HepG2 (cell line): ENCODE measurements around the gene HNRNPF. TPM values are rescaled to one million over a fixed set of nuclear protein-coding genes. Genes with fewer than 3 reads are reported as not detected.

Experiments
- ELF3 ChIP-seq: IDR thresholded peaks from 2 replicates; pipeline ENCODE4 v1.6.1; 2016; ENCODE audit warnings: missing genetic modification reagents, missing compliant biosample characterization
- ETV5 ChIP-seq: IDR thresholded peaks from 2 replicates; pipeline ENCODE4 v1.6.1; 2018; ENCODE audit warnings: missing biosample characterization, missing genetic modification reagents, inconsistent platforms, borderline replicate concordance
- ISL2 ChIP-seq: sonication (generic); formaldehyde crosslinking; IDR thresholded peaks from 2 replicates; pipeline ENCODE4 v1.5.0; 2020; ENCODE audit warnings: missing genetic modification reagents
- JARID2 ChIP-seq: sonication (generic); formaldehyde crosslinking; IDR thresholded peaks from 2 replicates; pipeline ENCODE4 v1.8.1; 2023; ENCODE audit warnings: missing genetic modification reagents, inconsistent platforms; ENCODE audit not compliant: insufficient replicate concordance
- KLF6 ChIP-seq: IDR thresholded peaks from 2 replicates; pipeline ENCODE4 v1.8.0; 2016; ENCODE audit warnings: missing biosample characterization, missing genetic modification reagents
- MTA1 ChIP-seq: sonication (generic); formaldehyde crosslinking; IDR thresholded peaks from 2 replicates; pipeline ENCODE4 v1.4.0; 2020; ENCODE audit warnings: missing genetic modification reagents, mild to moderate bottlenecking, borderline replicate concordance
- NBN ChIP-seq: fragments of 450-650 bp; conservative IDR thresholded peaks from 2 replicates; pipeline ENCODE4 v1.6.1; 2017
- REPIN1 ChIP-seq: sonication (generic); formaldehyde crosslinking; IDR thresholded peaks from 2 replicates; pipeline ENCODE4 v1.8.0; 2022; ENCODE audit warnings: missing genetic modification reagents, low read depth, mild to moderate bottlenecking, borderline replicate concordance
- SMAD9 ChIP-seq: sonication (generic); formaldehyde crosslinking; IDR thresholded peaks from 2 replicates; pipeline ENCODE4 v1.5.1; 2020; ENCODE audit warnings: mild to moderate bottlenecking, missing genetic modification reagents
- SRY ChIP-seq: sonication (generic); formaldehyde crosslinking; IDR thresholded peaks from 2 replicates; pipeline ENCODE4 v1.8.0; 2022; ENCODE audit warnings: mild to moderate bottlenecking, missing genetic modification reagents
- SUZ12 ChIP-seq: fragments of 150-350 bp; IDR thresholded peaks from 2 replicates; pipeline ENCODE4 v1.6.1; 2014; ENCODE audit warnings: low read depth, low read length
- ZBTB7B ChIP-seq: sonication (generic); formaldehyde crosslinking; IDR thresholded peaks from 2 replicates; pipeline ENCODE4 v1.4.0; 2020; ENCODE audit warnings: missing genetic modification reagents
- ZEB1 ChIP-seq: IDR thresholded peaks from 2 replicates; pipeline ENCODE4 v1.6.1; 2012; ENCODE audit warnings: mild to moderate bottlenecking, low read depth, inconsistent platforms; ENCODE audit not compliant: insufficient replicate concordance
- ZFP37 ChIP-seq: sonication (generic); formaldehyde crosslinking; IDR thresholded peaks from 2 replicates; pipeline ENCODE4 v1.4.0; 2020; ENCODE audit warnings: missing genetic modification reagents, borderline replicate concordance
- ZNF230 ChIP-seq: sonication (generic); formaldehyde crosslinking; IDR thresholded peaks from 2 replicates; pipeline ENCODE4 v1.4.0; 2020; ENCODE audit warnings: mild to moderate bottlenecking, missing genetic modification reagents
- ZNF33A ChIP-seq: sonication (generic); formaldehyde crosslinking; IDR thresholded peaks from 2 replicates; pipeline ENCODE4 v1.5.1; 2020; ENCODE audit warnings: missing genetic modification reagents, mild to moderate bottlenecking, moderate library complexity, borderline replicate concordance
- ZNF501 ChIP-seq: sonication (generic); formaldehyde crosslinking; IDR thresholded peaks from 2 replicates; pipeline ENCODE4 v1.5.1; 2020; ENCODE audit warnings: mild to moderate bottlenecking, moderate library complexity, missing genetic modification reagents
- ZNF547 ChIP-seq: sonication (generic); formaldehyde crosslinking; IDR thresholded peaks from 2 replicates; pipeline ENCODE4 v1.5.1; 2020; ENCODE audit warnings: mild to moderate bottlenecking, missing genetic modification reagents
- ZNF564 ChIP-seq: sonication (generic); formaldehyde crosslinking; IDR thresholded peaks from 2 replicates; pipeline ENCODE4 v1.8.1; 2023; ENCODE audit warnings: mild to moderate bottlenecking, missing genetic modification reagents
- ZNF768 ChIP-seq: sonication (generic); formaldehyde crosslinking; IDR thresholded peaks from 2 replicates; pipeline ENCODE4 v1.4.0; 2020; ENCODE audit warnings: missing genetic modification reagents
- polyA plus RNA-seq, 8 experiments: library from polyadenylated mRNA; depleted of rRNA in 3 of 8; stranded (reverse) in 7 of 8; unstranded in 1 of 8; fragments of >200 nt; fragmentation: Illumina TruSeq in 4 of 8; extraction: Trizol in 4 of 8; gene quantifications; 2 replicates each; pipeline versions ENCODE4 v1.2.1 to v1.2.3, GENCODE V29; 2011 to 2016; ENCODE audit warnings: low read depth in 4 of 8, missing spikeins in 1 of 8, mixed read lengths in 1 of 8; ENCODE audit not compliant: insufficient read depth in 1 of 8
- total RNA-seq, 5 experiments: library from RNA; depleted of rRNA; stranded (reverse); fragments of >200 nt; fragmentation: Illumina TruSeq; extraction: Trizol; gene quantifications; 2 replicates each; pipeline ENCODE4 v1.2.3, GENCODE V29; 2016; ENCODE audit warnings: low read depth in 1 of 5
- TF ChIP-seq, protein P1 (sequence below): sonication (generic); formaldehyde crosslinking; IDR thresholded peaks from 2 replicates; pipeline ENCODE4 v1.9.0; 2022; ENCODE audit warnings: missing genetic modification reagents, mild to moderate bottlenecking, borderline replicate concordance
- TF ChIP-seq, protein P2 (sequence below): sonication (generic); formaldehyde crosslinking; IDR thresholded peaks from 2 replicates; pipeline ENCODE4 v1.5.0; 2020; ENCODE audit warnings: mild to moderate bottlenecking, missing genetic modification reagents
- TF ChIP-seq, protein P3 (sequence below): sonication (generic); formaldehyde crosslinking; IDR thresholded peaks from 2 replicates; pipeline ENCODE4 v1.5.0; 2020; ENCODE audit warnings: mild to moderate bottlenecking, missing genetic modification reagents, moderate library complexity
- TF ChIP-seq, protein P4 (sequence below): sonication (generic); formaldehyde crosslinking; IDR thresholded peaks from 2 replicates; pipeline ENCODE4 v1.5.1; 2020; ENCODE audit warnings: missing genetic modification reagents, mild to moderate bottlenecking, borderline replicate concordance

Gene HNRNPF
- total and polyA plus RNA-seq, 2 of the 13 experiments (the other 11 are each of a cell fraction or from before 2014, with no cell fraction given), result 166 to 308 TPM

DNA sequence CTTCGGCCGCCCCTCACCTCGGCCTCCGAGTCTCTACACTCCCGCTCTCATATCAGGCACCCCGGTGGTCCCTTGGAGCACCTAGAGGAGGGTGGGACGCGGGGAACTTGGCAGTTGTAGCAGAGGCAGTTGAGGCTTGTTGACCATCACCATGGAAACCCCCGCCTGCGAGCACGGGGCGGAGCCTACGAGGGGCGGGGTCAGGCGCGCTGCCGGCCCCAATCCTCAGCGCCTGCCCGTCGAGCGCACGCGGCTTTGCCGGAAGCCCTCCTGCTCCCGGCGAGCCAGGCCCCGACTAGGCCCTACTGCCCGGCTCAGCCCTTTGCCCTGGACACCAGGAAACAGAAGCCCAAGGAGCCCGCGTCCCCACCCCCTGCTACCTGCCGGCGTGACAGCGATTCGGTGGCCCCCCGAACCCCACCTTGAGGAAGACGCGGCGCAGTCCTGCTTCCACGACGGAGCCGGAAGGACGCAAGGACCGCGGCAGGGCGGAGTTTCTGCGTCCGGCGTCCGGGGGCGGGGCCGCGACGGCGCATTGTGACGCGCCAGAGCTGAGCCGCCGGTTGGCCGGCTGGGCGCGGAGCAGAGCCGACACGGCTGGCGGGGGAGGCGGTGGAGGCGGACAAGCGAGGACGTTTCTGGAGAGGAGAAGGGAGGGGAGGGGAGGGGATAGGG lies at the start of gene HNRNPF (continued):
- TF ChIP-seq, protein P1, sequence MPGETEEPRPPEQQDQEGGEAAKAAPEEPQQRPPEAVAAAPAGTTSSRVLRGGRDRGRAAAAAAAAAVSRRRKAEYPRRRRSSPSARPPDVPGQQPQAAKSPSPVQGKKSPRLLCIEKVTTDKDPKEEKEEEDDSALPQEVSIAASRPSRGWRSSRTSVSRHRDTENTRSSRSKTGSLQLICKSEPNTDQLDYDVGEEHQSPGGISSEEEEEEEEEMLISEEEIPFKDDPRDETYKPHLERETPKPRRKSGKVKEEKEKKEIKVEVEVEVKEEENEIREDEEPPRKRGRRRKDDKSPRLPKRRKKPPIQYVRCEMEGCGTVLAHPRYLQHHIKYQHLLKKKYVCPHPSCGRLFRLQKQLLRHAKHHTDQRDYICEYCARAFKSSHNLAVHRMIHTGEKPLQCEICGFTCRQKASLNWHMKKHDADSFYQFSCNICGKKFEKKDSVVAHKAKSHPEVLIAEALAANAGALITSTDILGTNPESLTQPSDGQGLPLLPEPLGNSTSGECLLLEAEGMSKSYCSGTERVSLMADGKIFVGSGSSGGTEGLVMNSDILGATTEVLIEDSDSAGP (CRISPR knock-in tag), result peak; percentile 62; the same call in 1 of the 2 replicates
- TF ChIP-seq NBN, result no peak
- peak; percentile 85 for TF ChIP-seq ELF3 (CRISPR knock-in tag)
- peak; percentile 80 for TF ChIP-seq KLF6 (CRISPR knock-in tag)
- TF ChIP-seq ZNF33A, result 0 out of 2 replicates have a peak, but pooled peaks have one; percentile 59
- peak; percentile 71 for TF ChIP-seq ZNF230 (CRISPR knock-in tag)
- TF ChIP-seq, protein P2, sequence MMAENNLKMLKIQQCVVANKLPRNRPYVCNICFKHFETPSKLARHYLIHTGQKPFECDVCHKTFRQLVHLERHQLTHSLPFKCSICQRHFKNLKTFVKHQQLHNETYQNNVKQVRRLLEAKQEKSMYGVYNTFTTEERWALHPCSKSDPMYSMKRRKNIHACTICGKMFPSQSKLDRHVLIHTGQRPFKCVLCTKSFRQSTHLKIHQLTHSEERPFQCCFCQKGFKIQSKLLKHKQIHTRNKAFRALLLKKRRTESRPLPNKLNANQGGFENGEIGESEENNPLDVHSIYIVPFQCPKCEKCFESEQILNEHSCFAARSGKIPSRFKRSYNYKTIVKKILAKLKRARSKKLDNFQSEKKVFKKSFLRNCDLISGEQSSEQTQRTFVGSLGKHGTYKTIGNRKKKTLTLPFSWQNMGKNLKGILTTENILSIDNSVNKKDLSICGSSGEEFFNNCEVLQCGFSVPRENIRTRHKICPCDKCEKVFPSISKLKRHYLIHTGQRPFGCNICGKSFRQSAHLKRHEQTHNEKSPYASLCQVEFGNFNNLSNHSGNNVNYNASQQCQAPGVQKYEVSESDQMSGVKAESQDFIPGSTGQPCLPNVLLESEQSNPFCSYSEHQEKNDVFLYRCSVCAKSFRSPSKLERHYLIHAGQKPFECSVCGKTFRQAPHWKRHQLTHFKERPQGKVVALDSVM, result no peak; the same call in 1 of the 2 replicates
- TF ChIP-seq ZBTB7B (CRISPR knock-in tag), result no peak; the same call in 1 of the 2 replicates
- TF ChIP-seq ZNF564 (CRISPR knock-in tag), result no peak; the same call in 1 of the 2 replicates
- TF ChIP-seq SRY, result peak; percentile 87
- TF ChIP-seq ISL2 (CRISPR knock-in tag), result peak; percentile 72
- TF ChIP-seq REPIN1, result peak; percentile 71; the same call in 1 of the 2 replicates
- no peak; the same call in 1 of the 2 replicates for TF ChIP-seq MTA1 (CRISPR knock-in tag)
- peak; percentile 74 for TF ChIP-seq ZEB1
- no peak for TF ChIP-seq SMAD9 (CRISPR knock-in tag)
- peak; percentile 49 for TF ChIP-seq JARID2 (CRISPR knock-in tag)
- TF ChIP-seq ZFP37 (CRISPR knock-in tag), result 0 out of 2 replicates have a peak, but pooled peaks have one; percentile 65
- TF ChIP-seq, protein P3, sequence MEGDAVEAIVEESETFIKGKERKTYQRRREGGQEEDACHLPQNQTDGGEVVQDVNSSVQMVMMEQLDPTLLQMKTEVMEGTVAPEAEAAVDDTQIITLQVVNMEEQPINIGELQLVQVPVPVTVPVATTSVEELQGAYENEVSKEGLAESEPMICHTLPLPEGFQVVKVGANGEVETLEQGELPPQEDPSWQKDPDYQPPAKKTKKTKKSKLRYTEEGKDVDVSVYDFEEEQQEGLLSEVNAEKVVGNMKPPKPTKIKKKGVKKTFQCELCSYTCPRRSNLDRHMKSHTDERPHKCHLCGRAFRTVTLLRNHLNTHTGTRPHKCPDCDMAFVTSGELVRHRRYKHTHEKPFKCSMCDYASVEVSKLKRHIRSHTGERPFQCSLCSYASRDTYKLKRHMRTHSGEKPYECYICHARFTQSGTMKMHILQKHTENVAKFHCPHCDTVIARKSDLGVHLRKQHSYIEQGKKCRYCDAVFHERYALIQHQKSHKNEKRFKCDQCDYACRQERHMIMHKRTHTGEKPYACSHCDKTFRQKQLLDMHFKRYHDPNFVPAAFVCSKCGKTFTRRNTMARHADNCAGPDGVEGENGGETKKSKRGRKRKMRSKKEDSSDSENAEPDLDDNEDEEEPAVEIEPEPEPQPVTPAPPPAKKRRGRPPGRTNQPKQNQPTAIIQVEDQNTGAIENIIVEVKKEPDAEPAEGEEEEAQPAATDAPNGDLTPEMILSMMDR (CRISPR knock-in tag), result no peak; the same call in 1 of the 2 replicates
- TF ChIP-seq ZNF547 (CRISPR knock-in tag), result peak; percentile 76
- peak; percentile 97 for TF ChIP-seq ZNF501 (CRISPR knock-in tag)
- TF ChIP-seq ETV5 (CRISPR knock-in tag), result peak; percentile 83
- TF ChIP-seq ZNF768 (CRISPR knock-in tag), result peak; percentile 64; the same call in 1 of the 2 replicates
- TF ChIP-seq SUZ12, result no peak
- TF ChIP-seq, protein P4, sequence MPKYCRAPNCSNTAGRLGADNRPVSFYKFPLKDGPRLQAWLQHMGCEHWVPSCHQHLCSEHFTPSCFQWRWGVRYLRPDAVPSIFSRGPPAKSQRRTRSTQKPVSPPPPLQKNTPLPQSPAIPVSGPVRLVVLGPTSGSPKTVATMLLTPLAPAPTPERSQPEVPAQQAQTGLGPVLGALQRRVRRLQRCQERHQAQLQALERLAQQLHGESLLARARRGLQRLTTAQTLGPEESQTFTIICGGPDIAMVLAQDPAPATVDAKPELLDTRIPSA (CRISPR knock-in tag), result peak; percentile 85; the same call in 1 of the 2 replicates
